Left ventricle myocardium superior (tissue), 1 donor: Measurements from ENCODE around the gene FXYD6. TPM values are rescaled to one million over a fixed set of nuclear protein-coding genes. Genes with fewer than 3 reads are reported as not detected.
"Not testable (repeated sequence)": the region's sequence is repeated elsewhere in the genome, so short reads cannot be mapped to it uniquely, and the experiment has no call there.

Source experiments
- ATAC-seq: fragments of 200-7000 bp; cut with Tn5 transposase; one replicate; pipeline ENCODE4 v1.9.1; 2020; ENCODE audit warnings: mild to moderate bottlenecking, moderate library complexity
- DNase-seq: peaks from one replicate; pipeline ENCODE4 v3.0.0-alpha.2; 2020
- intact Hi-C: fragments of 100-400 bp; cut with micrococcal nuclease; formaldehyde crosslinking; loops from one replicate; pipeline ENCODE4 v1.11.0; 2022
- total RNA-seq: library from RNA; stranded (reverse); fragmentation: NEBNext Ultra II Directional; extraction: Animal tissue kit (Norgen Biotek cat#: 25700); gene quantifications from one replicate; pipeline ENCODE4 v1.2.1, GENCODE V29; 2021
- donor health status: DM: no; HTN: yes; CAD: no; lungs with severe emphysema.

The FXYD6 gene
- total RNA-seq, 1 donor from 2014 or later = 35.4 TPM

- ATAC-seq (no peak), DNase-seq (no peak)
- intact Hi-C loops = no loop called here
These were observed 2.7 kb downstream of the FXYD6 start for GRCh38 chr11:117873828-117874125.

GRCh38 chr11:117872975-117873827, 3.3 kb downstream of the FXYD6 start:
- intact Hi-C loops = no loop called here
- DNase-seq (no peak), ATAC-seq (no peak)

GRCh38 chr11:117872420-117872961, 4.0 kb downstream of the FXYD6 start:
- DNase-seq (peak; percentile 59), ATAC-seq (peak; percentile 22)
- intact Hi-C loops = no loop called here

GRCh38 chr11:117871784-117872183, 4.7 kb downstream of the FXYD6 start:
- intact Hi-C loops = no loop called here
- ATAC-seq (no peak), DNase-seq (no peak)

- no peak for ATAC-seq
- intact Hi-C loops = no loop called here
- no peak for DNase-seq
These were observed 5.3 kb downstream of the FXYD6 start for GRCh38 chr11:117871160-117871559.

- intact Hi-C loops = no loop called here
- no peak for DNase-seq
- no peak for ATAC-seq
These were observed 6.1 kb downstream of the FXYD6 start for GRCh38 chr11:117870103-117870952.

- ATAC-seq (no peak), DNase-seq (no peak)
- intact Hi-C loops = no loop called here
These were observed 6.9 kb downstream of the FXYD6 start for GRCh38 chr11:117869604-117870003.

GRCh38 chr11:117868815-117869561, 7.5 kb downstream of the FXYD6 start:
- no peak for DNase-seq
- ATAC-seq = no peak
- intact Hi-C loops = no loop called here

GRCh38 chr11:117868088-117868487, 8.4 kb downstream of the FXYD6 start:
- intact Hi-C loops = no loop called here
- no peak for DNase-seq
- ATAC-seq = no peak

GRCh38 chr11:117866526-117866925, 9.9 kb downstream of the FXYD6 start:
- intact Hi-C loops = no loop called here
- peak; percentile 15 for ATAC-seq
- DNase-seq = no peak

- intact Hi-C loops, DNase-seq, ATAC-seq: not testable (repeated sequence)
These were observed 10.9 kb downstream of the FXYD6 start for GRCh38 chr11:117865546-117865945.

- no peak for DNase-seq
- no peak for ATAC-seq
- intact Hi-C loops = no loop called here
These were observed 13.1 kb downstream of the FXYD6 start for GRCh38 chr11:117863383-117863782.

- DNase-seq (no peak), ATAC-seq (no peak)
- intact Hi-C loops = no loop called here
These were observed 13.7 kb downstream of the FXYD6 start for GRCh38 chr11:117862753-117863152.

- DNase-seq = peak; percentile 60
- peak; percentile 52 for ATAC-seq
- intact Hi-C loops = no loop called here
These were observed 14.3 kb downstream of the FXYD6 start for GRCh38 chr11:117862019-117862725.

- peak; percentile 79 for ATAC-seq
- peak; percentile 75 for DNase-seq
These were observed 15.1 kb downstream of the FXYD6 start for GRCh38 chr11:117861151-117862018.

GRCh38 chr11:117860139-117860538, 16.3 kb downstream of the FXYD6 start:
- intact Hi-C loops = no loop called here
- no peak for ATAC-seq
- DNase-seq = no peak

More at GRCh38 chr11:117861151-117862018, 15.1 kb downstream of the FXYD6 start:
- intact Hi-C loops = no loop called here

GRCh38 chr11:117859488-117860112, 16.9 kb downstream of the FXYD6 start:
- no peak for ATAC-seq
- no peak for DNase-seq
- intact Hi-C loops = no loop called here
